Peyer's patch (tissue), 4 donors: ENCODE data around the gene SPATA9.

Experiments
- CTCF ChIP-seq, 6 experiments: fragments of 450-650 bp in 4 of 6; fragments of 200-600 bp in 2 of 6; sonication (generic) in 1 of 6; IDR thresholded peaks; one replicate each; pipeline ENCODE4 v1.5.1; 2017 to 2019; ENCODE audit warnings: antibody characterized with exemption in 6 of 6, mild to moderate bottlenecking in 3 of 6, moderate library complexity in 1 of 6
- POLR2A ChIP-seq, 2 donors: fragments of 450-650 bp; IDR thresholded peaks; one replicate each; pipeline ENCODE4 v1.5.1; 2017; ENCODE audit warnings: antibody characterized with exemption in 2 of 2, mild to moderate bottlenecking in 2 of 2, moderate library complexity in 2 of 2

- TF ChIP-seq POLR2A (IDR thresholded peaks at IDR 0.05) (no peak), CTCF (IDR thresholded peaks at IDR 0.05) (peak; percentile 40 to 90 (median 80))
These were observed 18.5 kb downstream of the SPATA9 start for GRCh38 chr5:95664204-95664786.
